Astrocyte of the spinal cord (primary cell): ENCODE data around the gene TTC16.
"Not testable (repeated sequence)": the region's sequence is repeated elsewhere in the genome, so short reads cannot be mapped to it uniquely, and the experiment has no call there.

ENCODE experiments used
- DNase-seq: peaks from one replicate; pipeline ENCODE4 v3.0.0; 2011; ENCODE audit warnings: low read depth, low spot score
- H3K4me3 ChIP-seq: 2 replicates; pipeline ENCODE4 v1.5.1; 2011; ENCODE audit warnings: low read depth, mild to moderate bottlenecking, low read length, moderate library complexity
- in situ Hi-C: cut with HindIII; loops from 2 replicates; pipeline ENCODE4 v1.10.0; 2017; ENCODE audit warnings: low sequenced_read_pairs
- TF ChIP-seq, protein P1 (sequence below): IDR thresholded peaks from 2 replicates; pipeline ENCODE4 v1.5.1; 2012; ENCODE audit warnings: low read depth, mild to moderate bottlenecking, low read length, inconsistent platforms

TTC16 gene

DNA sequence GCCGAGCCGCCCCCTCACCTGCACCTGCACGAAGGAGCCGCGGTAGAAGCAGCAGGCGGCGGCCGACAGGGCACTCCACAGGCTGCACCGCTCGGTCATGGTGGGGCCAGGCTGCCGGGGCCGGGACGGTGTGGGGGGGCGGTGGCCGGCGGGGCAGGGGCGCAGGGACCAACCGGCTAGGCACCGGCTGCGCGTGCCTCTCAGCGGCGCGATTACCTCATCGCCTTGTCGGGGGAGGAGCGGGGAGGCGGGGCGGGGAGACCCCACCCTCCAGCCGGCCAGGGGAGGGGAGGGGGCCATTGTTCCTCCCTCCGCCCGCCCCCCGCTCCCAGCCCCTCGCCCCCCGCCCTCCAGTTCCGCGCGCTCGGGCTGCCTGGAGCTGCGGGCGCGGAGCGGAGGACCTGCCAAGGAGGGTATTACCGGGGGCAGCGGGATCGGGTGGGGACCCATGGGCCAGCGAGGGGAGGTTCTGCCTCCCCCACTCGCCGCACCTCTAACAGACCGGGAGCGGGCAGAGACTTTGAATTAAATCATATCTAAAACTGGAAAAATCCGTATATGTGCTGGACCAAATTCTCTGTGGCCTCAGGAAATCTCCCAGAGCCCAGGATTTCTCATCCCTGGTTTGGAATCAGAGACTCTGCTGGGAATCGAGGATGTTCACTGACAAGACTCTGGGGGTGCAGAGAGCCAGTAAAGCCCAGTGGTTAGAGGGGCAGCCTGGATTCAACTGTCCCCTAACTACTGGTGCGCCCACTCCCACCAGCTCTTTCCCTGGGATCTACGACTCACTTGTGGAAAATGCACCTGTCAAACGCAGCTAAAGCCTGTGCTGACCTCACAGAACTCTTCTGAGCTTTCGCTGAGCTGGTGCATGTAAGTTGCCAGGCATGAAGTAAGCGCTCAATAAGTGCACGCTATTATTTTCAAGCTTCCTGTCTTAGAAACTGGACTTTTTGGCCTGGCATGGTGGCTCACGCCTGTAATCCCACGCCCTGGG is 39.5 kb downstream of the TTC16 start:
- TF ChIP-seq, protein P1, sequence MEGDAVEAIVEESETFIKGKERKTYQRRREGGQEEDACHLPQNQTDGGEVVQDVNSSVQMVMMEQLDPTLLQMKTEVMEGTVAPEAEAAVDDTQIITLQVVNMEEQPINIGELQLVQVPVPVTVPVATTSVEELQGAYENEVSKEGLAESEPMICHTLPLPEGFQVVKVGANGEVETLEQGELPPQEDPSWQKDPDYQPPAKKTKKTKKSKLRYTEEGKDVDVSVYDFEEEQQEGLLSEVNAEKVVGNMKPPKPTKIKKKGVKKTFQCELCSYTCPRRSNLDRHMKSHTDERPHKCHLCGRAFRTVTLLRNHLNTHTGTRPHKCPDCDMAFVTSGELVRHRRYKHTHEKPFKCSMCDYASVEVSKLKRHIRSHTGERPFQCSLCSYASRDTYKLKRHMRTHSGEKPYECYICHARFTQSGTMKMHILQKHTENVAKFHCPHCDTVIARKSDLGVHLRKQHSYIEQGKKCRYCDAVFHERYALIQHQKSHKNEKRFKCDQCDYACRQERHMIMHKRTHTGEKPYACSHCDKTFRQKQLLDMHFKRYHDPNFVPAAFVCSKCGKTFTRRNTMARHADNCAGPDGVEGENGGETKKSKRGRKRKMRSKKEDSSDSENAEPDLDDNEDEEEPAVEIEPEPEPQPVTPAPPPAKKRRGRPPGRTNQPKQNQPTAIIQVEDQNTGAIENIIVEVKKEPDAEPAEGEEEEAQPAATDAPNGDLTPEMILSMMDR = no peak
- no peak overlapping the region for H3K4me3 ChIP-seq
- in situ Hi-C loops = no loop called here
- DNase-seq = no peak

DNA sequence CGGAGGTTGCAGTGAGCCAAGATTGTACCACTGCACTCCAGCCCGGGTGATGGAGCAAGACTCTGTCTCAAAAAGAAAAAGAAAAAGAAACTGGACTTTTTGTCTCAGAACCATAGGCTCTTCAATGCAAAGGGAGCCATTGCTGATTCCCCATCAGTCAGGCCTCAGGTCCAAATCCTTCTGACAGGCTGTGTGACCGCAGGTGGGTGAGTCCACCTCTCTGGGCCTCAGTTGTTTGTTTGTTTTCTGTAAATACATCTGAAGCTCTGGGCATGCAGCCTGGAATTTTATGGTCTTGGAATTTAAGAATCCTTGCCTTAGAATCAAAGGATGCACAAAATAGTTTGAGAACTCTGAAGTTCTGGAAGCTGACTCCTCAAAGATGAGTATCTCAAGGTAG is 40.4 kb downstream of the TTC16 start:
- DNase-seq = no peak
- in situ Hi-C loops = no loop called here
- TF ChIP-seq, protein P1 = no peak
- H3K4me3 ChIP-seq = no peak overlapping the region

DNA sequence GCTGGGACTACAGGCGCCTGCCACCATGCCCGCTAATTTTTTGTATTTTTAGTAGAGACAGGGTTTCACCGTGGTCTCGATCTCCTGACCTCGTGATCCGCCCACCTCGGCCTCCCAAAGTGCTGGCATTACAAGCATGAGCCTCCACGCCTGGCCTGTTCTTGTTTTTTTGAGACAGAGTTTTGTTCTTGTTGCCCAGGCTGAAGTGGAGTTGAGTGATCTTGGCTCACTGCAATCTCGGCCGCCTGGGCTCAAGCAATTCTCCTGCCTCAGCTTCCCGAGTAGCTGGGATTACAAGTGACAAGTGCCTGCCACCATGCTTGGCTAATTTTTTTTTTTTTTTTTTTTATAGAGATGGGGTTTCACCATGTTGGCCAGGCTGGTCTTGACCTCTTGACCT is 40.9 kb downstream of the TTC16 start:
- H3K4me3 ChIP-seq, in situ Hi-C loops, DNase-seq: not testable (repeated sequence)

DNA sequence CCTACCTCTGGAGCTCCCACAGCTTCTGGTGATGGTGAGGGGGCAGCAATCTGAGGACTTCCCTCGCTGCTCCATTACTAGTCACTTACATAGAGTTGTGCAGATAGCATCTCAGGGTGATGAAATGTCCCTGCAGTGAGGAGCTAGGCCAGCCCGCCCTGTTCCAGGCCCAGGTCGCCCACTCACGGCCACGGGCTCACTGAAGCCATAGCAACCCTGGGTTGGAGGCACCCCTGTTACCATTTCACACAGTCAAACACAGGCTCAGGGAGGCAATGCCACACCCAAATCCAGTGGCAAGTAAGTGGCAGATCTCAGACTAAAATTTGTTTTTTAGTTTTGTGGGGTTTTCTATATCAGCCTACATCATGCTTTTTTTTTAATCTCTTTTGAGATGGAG is 43.0 kb downstream of the TTC16 start:
- DNase-seq = no peak
- H3K4me3 ChIP-seq = no peak overlapping the region

DNA sequence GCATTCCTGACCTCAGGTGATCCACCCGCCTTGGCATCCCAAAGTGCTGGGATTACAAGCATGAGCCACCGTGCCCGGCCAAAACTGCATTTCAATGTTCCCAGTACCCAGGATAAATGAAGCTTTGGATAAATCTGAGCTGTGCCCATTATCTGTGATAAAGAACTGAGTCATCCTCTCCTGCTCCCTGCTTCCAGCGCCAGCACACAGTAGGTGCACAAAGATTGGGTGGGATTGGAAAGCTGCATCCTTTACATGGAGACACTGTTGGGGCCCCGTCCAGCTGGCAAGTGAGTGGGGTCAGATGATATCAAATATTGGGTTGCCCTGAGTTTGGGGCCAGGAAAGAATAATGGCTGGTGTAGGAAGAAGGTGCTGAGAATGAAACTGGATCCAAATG is 45.2 kb downstream of the TTC16 start:
- H3K4me3 ChIP-seq = no peak overlapping the region
- TF ChIP-seq, protein P1 = no peak
- DNase-seq = no peak
- in situ Hi-C loops = no loop called here

More for the DNA sequence above, 43.0 kb downstream of the TTC16 start:
- in situ Hi-C loops = no loop called here
- TF ChIP-seq, protein P1 = no peak

DNA sequence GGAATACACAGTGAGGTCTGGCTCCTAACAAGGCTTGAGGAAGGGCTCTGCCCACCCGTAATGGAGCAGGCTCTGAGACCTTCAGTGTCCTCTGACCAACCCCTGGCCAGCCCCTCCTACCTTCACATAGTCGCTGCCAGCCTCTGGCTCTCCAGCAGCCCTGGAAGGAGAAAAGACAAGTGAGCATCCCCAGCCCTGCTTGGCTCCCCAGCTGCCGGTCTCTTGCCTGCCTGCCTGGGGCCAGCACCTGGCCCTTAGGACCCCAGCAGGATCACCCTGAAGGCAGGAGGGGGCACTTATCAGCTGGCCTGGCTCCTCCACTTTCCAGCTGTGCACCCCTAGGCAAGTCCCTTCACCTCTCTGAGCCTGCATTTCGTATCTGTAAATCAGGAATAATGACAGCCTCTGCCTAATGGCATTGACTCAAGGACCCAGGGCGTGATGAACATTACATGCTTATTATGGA is 45.6 kb downstream of the TTC16 start:
- TF ChIP-seq, protein P1 = no peak
- DNase-seq = no peak
- in situ Hi-C loops = no loop called here
- no peak overlapping the region for H3K4me3 ChIP-seq

DNA sequence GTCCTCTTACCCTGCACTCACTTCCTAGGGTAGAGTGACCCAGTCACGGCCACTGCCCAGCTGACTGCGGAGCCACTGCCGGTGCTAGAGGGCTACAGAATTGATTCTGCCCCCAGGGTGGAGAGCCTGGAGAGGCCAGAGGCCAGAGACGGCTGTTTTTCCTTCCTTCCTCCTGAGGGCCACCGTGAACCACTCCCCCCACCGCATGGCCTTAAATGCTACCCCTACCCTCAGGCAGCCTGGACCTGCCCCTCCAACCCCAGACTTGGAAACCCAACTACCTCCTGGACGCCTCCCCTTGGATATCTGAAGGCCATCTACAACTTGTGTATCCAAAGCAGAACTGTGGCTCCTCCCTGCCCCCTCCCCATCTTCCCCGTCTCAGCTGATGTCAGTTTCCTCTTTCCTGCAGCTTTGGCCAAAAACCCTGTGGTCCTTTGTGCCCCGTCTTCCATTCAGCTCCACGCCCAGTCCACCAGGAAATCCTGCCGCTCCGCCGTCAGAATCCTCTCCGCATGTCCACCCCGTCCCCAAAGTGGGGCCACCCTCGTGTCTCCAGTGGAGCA is 46.3 kb downstream of the TTC16 start:
- DNase-seq = no peak

More for the DNA sequence above, 46.3 kb downstream of the TTC16 start:
- in situ Hi-C loops = no loop called here
- no peak overlapping the region for H3K4me3 ChIP-seq
- TF ChIP-seq, protein P1 = no peak
